Hematopoietic multipotent progenitor cell treated with erythropoietin and hydrocortisone succinate and interleukin-3 and kit ligand, for 15 days (in vitro differentiated cells): ENCODE measurements around the gene HECTD4.
A peak's percentile ranks its signal among the peaks of the same experiment; 100 is the strongest.

Source experiments
- DNase-seq: peaks from one replicate; pipeline ENCODE4 v3.0.0-alpha.2; 2015; ENCODE audit warnings: low spot score

HECTD4 gene

DNA sequence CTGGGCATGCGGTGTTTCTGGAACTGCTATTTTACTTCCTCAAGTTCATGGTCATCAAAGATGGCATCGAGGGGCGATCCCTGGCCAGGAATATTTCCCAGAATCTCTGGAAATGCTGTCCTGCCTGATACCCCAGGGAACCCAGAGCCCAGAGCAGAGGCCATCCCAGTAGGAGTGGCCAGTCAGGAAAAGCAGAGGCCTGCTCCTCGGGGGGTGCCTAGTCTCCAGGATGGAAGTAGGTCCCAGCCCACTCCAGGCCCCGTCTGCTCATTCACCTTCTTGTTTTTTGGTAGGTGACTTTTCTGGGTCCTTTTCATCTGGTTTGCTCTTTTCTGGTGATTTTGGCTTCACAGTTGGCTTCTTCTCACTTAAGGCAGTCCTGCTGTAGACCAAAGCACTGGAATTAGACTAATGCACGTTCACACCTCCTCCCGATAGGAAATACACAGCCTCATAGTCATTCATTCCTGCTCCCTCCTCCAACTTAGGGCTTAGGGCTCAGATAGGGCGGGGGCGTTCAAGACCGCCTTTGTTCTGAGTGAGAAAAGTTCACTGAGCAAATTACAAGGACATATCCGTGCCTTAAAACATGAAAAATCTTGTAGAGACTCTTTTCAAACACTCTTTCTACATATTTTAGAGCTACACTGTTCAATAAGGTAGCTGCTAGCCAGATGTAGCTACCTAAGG, 205.8 kb downstream of the HECTD4 start:
- no peak for DNase-seq

DNA sequence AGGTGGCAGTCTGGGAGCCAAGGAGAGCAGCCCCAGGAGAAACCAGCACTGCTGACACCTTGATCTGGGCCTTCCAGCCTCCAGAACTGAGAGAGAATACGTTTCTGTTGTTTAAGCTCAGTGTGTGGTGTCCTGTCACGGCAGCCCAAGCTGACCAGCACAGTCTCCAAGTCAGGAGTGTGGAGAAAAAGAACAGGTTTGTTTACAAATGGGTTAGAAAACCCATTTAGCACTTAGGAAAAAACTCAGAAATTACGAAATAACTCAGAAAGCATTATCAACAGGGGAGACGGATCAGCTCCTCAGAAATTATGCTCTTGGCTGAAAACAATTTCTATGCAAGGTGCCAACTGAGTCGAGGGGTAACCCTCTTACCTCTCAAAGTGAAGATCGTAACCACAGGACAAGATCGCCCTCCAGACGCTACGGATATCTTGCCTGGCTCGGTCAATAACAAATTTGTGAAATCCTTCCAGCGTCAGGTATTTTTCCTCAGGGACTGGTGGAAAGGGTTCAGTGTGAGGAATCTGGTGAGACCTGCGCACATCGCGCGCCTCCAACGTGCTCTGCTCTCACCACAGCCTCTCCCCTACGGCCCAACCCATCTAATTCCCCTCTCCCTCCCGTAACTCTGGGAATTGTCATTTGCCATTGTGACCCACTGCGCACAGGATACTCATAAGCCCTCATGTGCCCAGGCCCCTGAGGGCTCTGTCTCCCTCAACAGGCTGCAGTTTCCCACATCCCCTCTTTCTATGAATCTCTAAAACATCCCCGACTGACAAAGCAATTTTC, 206.7 kb downstream of the HECTD4 start:
- no peak for DNase-seq

DNA sequence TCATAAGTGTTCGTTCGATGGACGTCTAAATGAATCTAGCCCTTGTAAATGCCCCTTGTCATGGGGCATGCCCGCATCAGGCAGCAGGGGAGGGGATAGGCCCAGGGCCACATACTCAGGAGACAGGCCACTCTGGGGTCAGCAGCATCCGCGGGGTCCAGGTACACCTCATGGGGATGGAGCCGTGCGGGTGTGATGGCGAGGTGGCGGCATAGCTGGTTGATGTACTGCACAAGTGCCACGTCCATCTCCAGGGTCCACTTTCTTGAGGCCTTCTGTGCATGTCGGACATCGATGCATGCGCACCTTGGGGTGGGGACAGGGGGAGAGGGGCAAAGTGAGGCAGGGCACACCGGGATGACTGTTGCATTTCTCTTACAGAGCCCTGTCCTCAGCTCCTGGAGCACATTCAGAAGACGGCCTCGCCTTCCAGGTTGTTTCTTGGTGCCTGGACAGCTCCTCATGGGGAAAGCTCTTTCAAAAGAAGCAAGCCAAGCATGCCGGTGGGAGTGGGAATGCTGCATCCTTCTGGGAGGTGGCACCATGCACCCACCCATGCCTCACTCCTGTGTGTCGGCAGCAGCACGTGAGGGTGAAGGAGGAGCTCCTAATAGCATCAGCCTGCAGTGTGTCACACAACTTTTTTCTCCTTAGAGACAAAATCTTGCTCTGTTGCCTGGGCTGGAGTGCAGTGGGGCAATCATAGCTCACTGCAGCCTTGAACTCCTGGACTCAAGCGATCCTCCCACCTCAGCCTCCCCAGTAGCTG, 209.5 kb downstream of the HECTD4 start:
- no peak for DNase-seq

- no peak for DNase-seq
These were observed 211.1 kb downstream of the HECTD4 start for GRCh38 chr12:112170971-112171596.

- DNase-seq = peak; percentile 21
These were observed 211.9 kb downstream of the HECTD4 start for GRCh38 chr12:112170376-112170775.

- no peak for DNase-seq
These were observed 212.3 kb downstream of the HECTD4 start for GRCh38 chr12:112169966-112170365.

GRCh38 chr12:112169161-112169872, 212.9 kb downstream of the HECTD4 start:
- DNase-seq = no peak

DNA sequence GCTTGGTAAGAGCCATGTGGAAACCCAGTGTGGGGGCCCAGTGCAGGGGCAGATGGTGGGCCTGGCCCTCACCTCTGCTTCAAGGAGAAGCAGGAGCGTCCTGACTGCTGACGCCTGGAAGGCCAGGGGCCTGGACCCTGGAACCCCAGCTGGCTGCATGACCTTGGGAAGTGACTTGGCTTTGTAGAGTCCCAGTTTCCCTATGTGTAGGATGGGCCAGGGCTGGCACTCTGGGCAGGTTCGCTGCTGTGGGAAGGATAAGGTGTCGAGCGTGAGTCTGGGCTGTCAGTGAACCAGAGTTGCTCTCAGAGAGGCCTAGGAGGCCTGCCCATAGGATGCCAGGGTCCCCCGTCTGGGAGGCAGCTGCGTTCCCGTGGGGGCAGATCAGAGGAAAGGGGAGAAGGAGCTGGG, 213.7 kb downstream of the HECTD4 start:
- no peak for DNase-seq

DNA sequence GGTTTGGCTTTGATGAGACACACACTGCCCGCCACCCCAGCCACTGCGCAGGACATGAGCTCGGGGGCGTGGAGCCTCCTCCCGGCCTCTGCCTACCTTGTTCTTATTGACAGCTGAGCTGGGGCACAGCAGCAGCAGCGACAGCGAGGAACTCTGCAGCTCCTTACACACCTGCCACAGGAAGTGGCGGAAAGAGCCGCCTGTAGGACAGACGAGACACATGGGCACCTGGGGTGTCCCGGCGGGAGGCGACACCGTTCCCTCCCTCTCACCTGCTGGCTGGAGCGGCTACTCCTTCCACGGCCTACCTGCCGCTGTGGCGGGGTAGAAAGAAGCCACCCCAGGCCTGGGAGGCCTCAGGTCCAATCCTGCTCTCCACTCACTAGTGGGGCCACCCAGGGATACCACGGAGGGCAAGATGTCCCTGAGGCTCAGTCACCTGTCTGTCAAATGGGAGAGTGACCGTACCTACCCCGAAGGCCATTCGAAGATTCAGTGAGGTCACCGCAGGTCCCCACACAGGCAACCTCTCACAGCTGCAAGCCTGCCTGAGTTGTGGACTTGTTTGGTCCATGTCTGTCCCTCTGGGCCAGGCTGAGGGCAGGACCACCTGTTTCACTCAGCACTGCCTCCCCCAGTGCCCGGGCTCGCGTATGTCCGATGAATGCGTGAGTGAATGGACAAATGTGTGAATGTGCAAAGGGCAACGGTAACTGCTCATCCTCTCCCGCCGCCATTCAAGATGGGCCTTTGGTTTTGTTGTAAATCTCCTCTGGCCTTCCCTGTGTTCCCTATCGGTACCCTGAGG, 214.3 kb downstream of the HECTD4 start:
- DNase-seq = no peak

DNA sequence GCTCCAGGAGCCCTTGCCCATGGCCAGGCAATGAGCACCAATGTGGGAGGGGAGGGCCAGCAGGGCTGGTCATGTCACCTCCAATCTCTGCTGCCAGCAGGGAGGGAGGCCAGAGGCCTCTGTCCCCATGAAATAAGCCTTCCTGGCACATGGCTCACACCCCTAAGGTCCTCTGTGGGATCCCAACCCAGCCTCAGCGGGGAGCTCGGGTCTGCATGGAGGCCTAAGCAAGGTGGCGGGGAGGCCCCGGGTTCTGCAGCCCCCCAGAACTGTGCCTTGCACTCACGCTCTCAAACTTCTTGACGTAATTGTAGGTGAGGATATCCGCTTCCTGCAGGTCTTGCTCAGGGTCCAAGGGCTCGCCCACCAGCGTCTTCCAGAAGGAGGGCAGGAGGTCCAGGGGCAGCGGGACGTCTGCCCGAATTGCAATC, 215.2 kb downstream of the HECTD4 start:
- DNase-seq = no peak

GRCh38 chr12:112166051-112167015, 215.9 kb downstream of the HECTD4 start:
- DNase-seq = no peak

- DNase-seq = no peak
These were observed 216.6 kb downstream of the HECTD4 start for GRCh38 chr12:112165624-112166023.

DNA sequence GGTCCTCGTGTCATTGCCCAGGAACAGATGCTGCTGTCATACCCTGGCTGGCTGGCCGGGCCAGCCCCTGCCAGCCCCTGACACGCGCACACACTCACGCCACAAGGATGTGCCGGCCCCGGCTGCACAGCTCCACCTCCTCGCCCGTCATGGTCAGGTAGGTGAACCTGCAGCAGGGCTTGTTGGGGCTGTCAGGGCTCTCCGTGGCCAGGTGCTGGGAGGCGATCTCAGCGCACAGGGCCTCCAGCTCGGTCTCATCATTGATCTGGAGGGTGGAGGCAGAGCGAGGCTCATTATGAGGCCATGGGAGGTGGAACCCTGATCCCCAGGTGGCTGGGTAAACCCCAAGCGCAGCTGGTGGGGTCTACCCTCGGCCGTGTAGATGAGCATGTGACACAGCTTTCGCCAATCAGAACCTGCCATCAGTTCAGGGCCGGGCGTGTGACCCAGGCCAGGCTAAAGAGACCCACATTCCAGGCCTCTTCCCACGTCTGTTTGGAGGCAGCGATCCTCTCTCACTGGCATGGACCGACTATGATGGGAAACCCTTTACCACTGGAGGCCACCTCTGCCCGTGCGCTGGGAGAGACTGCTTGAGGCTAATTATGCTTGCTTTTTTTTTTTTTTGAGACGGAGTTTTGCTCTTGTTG, 218.1 kb downstream of the HECTD4 start:
- no peak for DNase-seq

DNA sequence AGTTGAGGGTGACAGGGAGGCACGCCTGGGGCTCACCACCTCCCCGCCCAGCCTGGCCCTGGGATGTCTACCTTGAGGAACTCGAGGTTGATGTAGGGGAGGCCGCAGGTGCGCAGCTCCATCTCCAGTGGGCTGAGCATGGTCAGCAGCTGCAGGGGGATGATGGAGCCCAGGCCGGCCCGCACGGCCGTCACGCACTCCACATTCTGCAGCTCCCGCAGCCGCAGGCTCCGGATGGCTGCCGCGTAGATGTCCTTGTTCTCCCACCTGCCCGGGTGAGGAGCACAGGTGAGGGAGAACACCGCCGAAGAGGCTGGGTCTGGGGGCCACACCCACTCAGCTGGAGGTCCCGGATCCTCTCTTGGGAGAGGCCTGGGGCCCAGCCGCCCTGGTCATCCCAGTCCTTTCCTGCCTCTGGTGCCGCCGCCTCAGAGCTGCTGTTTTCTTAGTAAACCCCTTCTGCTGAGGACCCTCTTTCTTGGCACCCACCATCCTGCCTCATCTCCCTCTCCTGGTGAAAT, 218.7 kb downstream of the HECTD4 start:
- no peak for DNase-seq

- no peak for DNase-seq
These were observed 219.2 kb downstream of the HECTD4 start for GRCh38 chr12:112163056-112163455.

DNA sequence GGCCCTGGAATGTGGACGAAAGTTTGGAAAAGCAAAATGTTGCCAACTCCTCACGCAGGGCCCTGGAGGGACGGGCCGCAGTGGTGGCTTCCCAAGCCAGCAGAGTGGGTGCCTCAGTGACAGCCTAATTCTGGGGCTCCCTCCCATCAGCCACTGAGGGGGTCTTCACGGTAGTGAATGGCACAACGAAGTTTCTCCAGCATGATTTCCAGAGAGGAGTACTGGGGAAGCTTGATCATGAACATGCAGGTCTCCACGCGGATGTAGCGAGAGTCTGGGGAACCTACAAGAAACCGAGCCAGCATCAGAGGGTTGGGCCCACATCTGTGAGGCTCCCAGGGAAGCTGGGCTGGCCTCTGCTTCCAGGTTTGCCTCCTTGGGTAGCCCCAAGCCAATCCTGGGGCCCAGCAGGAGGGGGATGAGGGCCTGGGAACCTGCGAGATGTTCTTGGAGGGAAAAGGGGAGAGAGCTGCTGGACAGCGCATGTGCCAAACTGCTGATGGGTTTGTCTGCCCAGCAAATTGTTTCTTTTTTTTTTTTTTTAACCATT, 219.9 kb downstream of the HECTD4 start:
- no peak for DNase-seq

- no peak for DNase-seq
These were observed 220.5 kb downstream of the HECTD4 start for GRCh38 chr12:112161711-112162110.

GRCh38 chr12:112160611-112161010, 221.6 kb downstream of the HECTD4 start:
- no peak for DNase-seq

- DNase-seq = no peak
These were observed 223.1 kb downstream of the HECTD4 start for GRCh38 chr12:112159146-112159541.
